Measurements from ENCODE around the gene MARCKSL1. TPM values are rescaled to one million over a fixed set of nuclear protein-coding genes. Genes with fewer than 3 reads are reported as not detected.

MARCKSL1 gene
- total and polyA plus RNA-seq, 2 of the 13 experiments (the other 11 are each of a cell fraction or from before 2014, with no cell fraction given), result 81.9 to 155 TPM

DNA sequence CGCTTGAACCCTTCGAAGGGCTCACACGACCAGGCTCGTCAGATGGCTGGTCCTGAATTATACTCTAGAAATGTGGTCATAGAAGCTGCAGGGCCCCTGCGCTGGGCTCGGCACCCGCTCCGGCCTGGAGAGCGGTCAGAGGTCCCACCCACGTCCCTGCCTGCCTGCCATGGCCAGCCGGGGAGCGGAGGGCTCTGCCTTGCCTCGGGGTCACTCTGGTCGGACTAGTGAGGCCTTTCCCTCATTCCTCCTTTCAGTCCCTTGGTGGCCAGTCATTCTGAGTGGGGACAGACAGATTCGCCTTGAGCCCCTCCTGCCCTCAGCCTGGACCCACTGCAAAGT is 529 bp upstream of the MARCKSL1 start (continued):
- TF ChIP-seq, protein P1, sequence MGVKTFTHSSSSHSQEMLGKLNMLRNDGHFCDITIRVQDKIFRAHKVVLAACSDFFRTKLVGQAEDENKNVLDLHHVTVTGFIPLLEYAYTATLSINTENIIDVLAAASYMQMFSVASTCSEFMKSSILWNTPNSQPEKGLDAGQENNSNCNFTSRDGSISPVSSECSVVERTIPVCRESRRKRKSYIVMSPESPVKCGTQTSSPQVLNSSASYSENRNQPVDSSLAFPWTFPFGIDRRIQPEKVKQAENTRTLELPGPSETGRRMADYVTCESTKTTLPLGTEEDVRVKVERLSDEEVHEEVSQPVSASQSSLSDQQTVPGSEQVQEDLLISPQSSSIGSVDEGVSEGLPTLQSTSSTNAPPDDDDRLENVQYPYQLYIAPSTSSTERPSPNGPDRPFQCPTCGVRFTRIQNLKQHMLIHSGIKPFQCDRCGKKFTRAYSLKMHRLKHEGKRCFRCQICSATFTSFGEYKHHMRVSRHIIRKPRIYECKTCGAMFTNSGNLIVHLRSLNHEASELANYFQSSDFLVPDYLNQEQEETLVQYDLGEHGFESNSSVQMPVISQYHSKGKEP (CRISPR knock-in tag; IDR thresholded peaks at IDR 0.05), result no peak
- no peak for TF ChIP-seq TBX3 (IDR thresholded peaks at IDR 0.05; ENCODE audit: borderline replicate concordance)
- TF ChIP-seq, protein P2, sequence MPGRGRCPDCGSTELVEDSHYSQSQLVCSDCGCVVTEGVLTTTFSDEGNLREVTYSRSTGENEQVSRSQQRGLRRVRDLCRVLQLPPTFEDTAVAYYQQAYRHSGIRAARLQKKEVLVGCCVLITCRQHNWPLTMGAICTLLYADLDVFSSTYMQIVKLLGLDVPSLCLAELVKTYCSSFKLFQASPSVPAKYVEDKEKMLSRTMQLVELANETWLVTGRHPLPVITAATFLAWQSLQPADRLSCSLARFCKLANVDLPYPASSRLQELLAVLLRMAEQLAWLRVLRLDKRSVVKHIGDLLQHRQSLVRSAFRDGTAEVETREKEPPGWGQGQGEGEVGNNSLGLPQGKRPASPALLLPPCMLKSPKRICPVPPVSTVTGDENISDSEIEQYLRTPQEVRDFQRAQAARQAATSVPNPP (CRISPR knock-in tag; IDR thresholded peaks at IDR 0.05), result no peak
- TF ChIP-seq PAF1 (CRISPR knock-in tag; IDR thresholded peaks at IDR 0.05), result no peak
- no peak for TF ChIP-seq ZNF761 (CRISPR knock-in tag; conservative IDR thresholded peaks at IDR 0.05)
- no peak for TF ChIP-seq GZF1 (CRISPR knock-in tag; IDR thresholded peaks at IDR 0.05)
- no peak for TF ChIP-seq ELF1 (CRISPR knock-in tag; IDR thresholded peaks at IDR 0.05)
- TF ChIP-seq XRCC5 (optimal IDR thresholded peaks at IDR 0.05; ENCODE audit: low read length), result peak; percentile 35
- TF ChIP-seq ZNF383 (CRISPR knock-in tag; IDR thresholded peaks at IDR 0.05; ENCODE audit: borderline replicate concordance), result no peak
- TF ChIP-seq NR0B2 (CRISPR knock-in tag; IDR thresholded peaks at IDR 0.05), result no peak
- peak; percentile 51 for TF ChIP-seq FOXC1 (CRISPR knock-in tag; IDR thresholded peaks at IDR 0.05; ENCODE audit: borderline replicate concordance)
- TF ChIP-seq CENPX (CRISPR knock-in tag; IDR thresholded peaks at IDR 0.05), result no peak
- no peak for TF ChIP-seq IKZF4 (CRISPR knock-in tag; IDR thresholded peaks at IDR 0.05; ENCODE audit: borderline replicate concordance, low read depth, not compliant biosample characterization)
- TF ChIP-seq HDAC6 (IDR thresholded peaks at IDR 0.05; ENCODE audit: low read depth, low read length), result no peak
- TF ChIP-seq ZNF282 (IDR thresholded peaks at IDR 0.05; ENCODE audit: partially characterized antibody), result no peak
- 0 out of 2 replicates have a peak, but pooled peaks have one; percentile 3 for TF ChIP-seq KDM1A (CRISPR knock-in tag; IDR thresholded peaks at IDR 0.05)
- TF ChIP-seq RXRA (CRISPR knock-in tag; IDR thresholded peaks at IDR 0.05), result 0 out of 2 replicates have a peak, but pooled peaks have one; percentile 4
- TF ChIP-seq ZNF577 (CRISPR knock-in tag; IDR thresholded peaks at IDR 0.05; ENCODE audit: borderline replicate concordance, low read depth), result no peak
- TF ChIP-seq RBFOX2 (IDR thresholded peaks at IDR 0.05; ENCODE audit: low read depth, low read length), result no peak
- TF ChIP-seq ARNT2 (CRISPR knock-in tag; IDR thresholded peaks at IDR 0.05; ENCODE audit: low read depth), result no peak
- no peak for TF ChIP-seq ZNF234 (CRISPR knock-in tag; conservative IDR thresholded peaks at IDR 0.05)
- no peak for TF ChIP-seq CAMTA2 (CRISPR knock-in tag; IDR thresholded peaks at IDR 0.05; ENCODE audit: borderline replicate concordance)
- TF ChIP-seq ZNF615 (CRISPR knock-in tag; IDR thresholded peaks at IDR 0.05; ENCODE audit: borderline replicate concordance), result no peak
- no peak for TF ChIP-seq KLF11 (CRISPR knock-in tag; IDR thresholded peaks at IDR 0.05)
- no peak for TF ChIP-seq ZNF251 (CRISPR knock-in tag; IDR thresholded peaks at IDR 0.05)
- TF ChIP-seq NCOR1 (IDR thresholded peaks at IDR 0.05; ENCODE audit: borderline replicate concordance, low read length), result no peak
- TF ChIP-seq MZF1 (CRISPR knock-in tag; IDR thresholded peaks at IDR 0.05; ENCODE audit: borderline replicate concordance), result no peak
- no peak for TF ChIP-seq ZKSCAN5 (CRISPR knock-in tag; IDR thresholded peaks at IDR 0.05)
- TF ChIP-seq SATB2 (CRISPR knock-in tag; IDR thresholded peaks at IDR 0.05), result no peak
- TF ChIP-seq ZNF274 (CRISPR knock-in tag; IDR thresholded peaks at IDR 0.05), result 0 out of 2 replicates have a peak, but pooled peaks have one; percentile 29
- no peak for TF ChIP-seq FOSL2 (CRISPR knock-in tag; IDR thresholded peaks at IDR 0.05)

Measured in HepG2 (cell line).